Heart right ventricle (tissue), 16 donors: ENCODE results near the gene SPDEF. TPM values are rescaled to one million over a fixed set of nuclear protein-coding genes. Genes with fewer than 3 reads are reported as not detected.

Source experiments
- ATAC-seq, 8 donors: fragments of 200-7000 bp; cut with Tn5 transposase; one replicate each; pipeline ENCODE4 v1.9.1; 2020; ENCODE audit warnings: mild to moderate bottlenecking in 8 of 8, moderate library complexity in 8 of 8, moderate number of reproducible peaks in 1 of 8
- DNase-seq, 2 donors: peaks; one replicate each; pipeline ENCODE4 v3.0.0-alpha.2; 2020
- H3K27ac ChIP-seq, 10 donors: fragments of 200-600 bp; sonication (generic) in 2 of 10; one replicate each; pipeline versions ENCODE4 v1.5.0 to v1.8.0; 2020 to 2022; ENCODE audit warnings: mild to moderate bottlenecking in 3 of 10
- H3K27me3 ChIP-seq, 7 donors: fragments of 200-600 bp; one replicate each; pipeline ENCODE4 v1.8.0; 2021 to 2022; ENCODE audit warnings: mild to moderate bottlenecking in 2 of 7
- H3K36me3 ChIP-seq, 9 donors: fragments of 200-600 bp; sonication (generic) in 1 of 9; one replicate each; pipeline versions ENCODE4 v1.5.0 to v1.8.0; 2020 to 2022; ENCODE audit warnings: mild to moderate bottlenecking in 2 of 9
- H3K4me1 ChIP-seq, 9 donors: fragments of 200-600 bp; sonication (generic) in 1 of 9; one replicate each; pipeline versions ENCODE4 v1.5.0 to v1.8.0; 2020 to 2022; ENCODE audit warnings: mild to moderate bottlenecking in 4 of 9
- H3K4me3 ChIP-seq, 10 donors: fragments of 200-600 bp; sonication (generic) in 2 of 10; one replicate each; pipeline versions ENCODE4 v1.5.0 to v1.8.0; 2020 to 2022; ENCODE audit warnings: mild to moderate bottlenecking in 7 of 10, moderate library complexity in 2 of 10
- H3K9me3 ChIP-seq, 11 donors: fragments of 200-600 bp in 10 of 11; sonication (generic) in 2 of 11; one replicate each; pipeline versions ENCODE4 v1.5.0 to v1.8.0; 2013 to 2022; ENCODE audit warnings: mild to moderate bottlenecking in 2 of 11, control low read depth in 1 of 11, moderate library complexity in 1 of 11
- CTCF ChIP-seq, 9 donors: fragments of 200-600 bp; sonication (generic) in 2 of 9; IDR thresholded peaks; one replicate each; pipeline versions ENCODE4 v1.5.0 to v1.8.0; 2021 to 2022; ENCODE audit warnings: antibody characterized with exemption in 9 of 9, mild to moderate bottlenecking in 5 of 9, moderate library complexity in 1 of 9
- WGBS, 2 donors: extraction: QIAGEN DNeasy Blood & Tissue Kit; methylation state at CpG; one replicate each; pipeline ENCODE4 v1.1.7; 2013; ENCODE audit warnings: inconsistent platforms in 1 of 2; 5-methylcytosine and 5-hydroxymethylcytosine counted together
- intact Hi-C, 10 donors: fragments of 100-400 bp; cut with DNase I; formaldehyde crosslinking; loops; one replicate each; pipeline versions ENCODE4 v1.11.1 to v1.14.2; 2022
- polyA plus RNA-seq, 2 donors: library from polyadenylated mRNA; stranded (reverse); fragments of 200-250 nt; gene quantifications; one replicate each; pipeline ENCODE4 v1.2.3, GENCODE V29; 2013
- total RNA-seq, 10 donors: library from RNA; stranded (reverse); fragmentation: NEBNext Ultra II Directional in 3 of 10; extraction: Animal tissue kit (Norgen Biotek cat#: 25700) in 3 of 10; gene quantifications; one replicate each; pipeline versions ENCODE4 v1.2.1 to v1.2.4, GENCODE V29; 2021 to 2023
- donor health status: Arrhythmogenic right ventricular cardiomyopathy.
- donor health status: ischemic (EF 13 %, LVEDD 7.1; RV severe dilation, severe dysfunction).
- donor health status: healthy with polysubstance abuse.
- donor health status: DM: no; HTN: yes; CAD: no.
- donor health status: DM: no; HTN: no; CAD: no.
- donor health status: ischemic (EF 25% LVEDD 6.9; RV normal size, moderate dysfunction).
- donor health status: ischemic (EF 25% LVEDD 5.7; RV mildly dilated, moderate dysfunction).
- donor health status: healthy.
- donor health status: DM: yes; HTN: yes; CAD: no.
- donor health status: Ischemic cardiomyopathy.
- donor health status: ischemic (EF 35%, LVEDD 5.7; RV mildly dilated, moderate dysfunction).
- donor health status: nonischemic (EF 11% LVEDD 7.7; RV severe dilation, severe dysfunction).
- donor health status: DM: yes; HTN: yes; CAD: no.
- donor health status: PGD.
- donor health status: ischemic (EF 29% LVEDD 5.4; RV normal size, mild dysfunction).
- donor health status: nonischemic (EF 23%, LVEDD 6.1; RV moderate dilation, normal function).

Gene SPDEF
- total and polyA plus RNA-seq, 12 donors: 0.15 to 0.60 (median 0.22) TPM; not detected in 2

- ATAC-seq: no peak
- intact Hi-C loops: loop anchor here in 2 of 10 donors (5.0 kb wide), 1 partner anchor 82 kb away; no protein-coding TSS in a partner anchor
- 83 to 85% methylated on average over 5 of the region's 5 CpGs for WGBS, 2 donors
Measured at GRCh38 chr6:34524971-34525370, 31.2 kb downstream of the SPDEF start.

DNA sequence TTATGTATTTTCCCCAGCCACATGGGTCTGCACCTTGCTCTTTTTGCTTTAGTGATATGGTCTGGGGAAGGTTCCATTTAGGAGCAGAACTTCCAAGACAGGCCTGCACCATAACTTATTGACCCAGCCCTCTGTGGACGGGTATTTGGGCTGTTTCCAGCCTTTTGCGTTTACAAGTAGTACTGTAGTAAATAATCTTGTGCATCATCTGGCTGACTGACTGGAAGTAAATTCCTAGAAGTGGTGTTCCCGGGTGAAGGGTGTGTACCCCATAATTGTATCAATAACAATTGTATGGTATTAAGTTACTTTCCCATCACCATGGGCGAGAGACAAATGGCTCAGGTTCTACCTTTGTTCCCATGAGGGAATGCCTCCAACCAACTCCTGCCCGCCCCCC, 31.6 kb downstream of the SPDEF start:
- no peaks in the 10 kb centered on the region for H3K36me3 ChIP-seq
- no peak for DNase-seq
- TF ChIP-seq CTCF (IDR thresholded peaks at IDR 0.05): no peak
- no peak overlapping the region for H3K4me3 ChIP-seq
- H3K27ac ChIP-seq: no peak overlapping the region
- WGBS, 2 donors: 84% methylated on average over 5 of the region's 5 CpGs
- H3K9me3 ChIP-seq: no peaks in the 10 kb centered on the region
- peaks cover 5 to 14% (median 7%) of the 10 kb centered on the region in 9 donors for H3K4me1 ChIP-seq
- no peaks in the 10 kb centered on the region for H3K27me3 ChIP-seq
- no peak for ATAC-seq
- intact Hi-C loops: no loop called here

More at GRCh38 chr6:34524971-34525370, 31.2 kb downstream of the SPDEF start:
- no peak for DNase-seq
- no peak overlapping the region for H3K4me3 ChIP-seq
- TF ChIP-seq CTCF (IDR thresholded peaks at IDR 0.05): no peak
- peaks cover 5 to 17% (median 7%) of the 10 kb centered on the region in 9 donors for H3K4me1 ChIP-seq
- H3K9me3 ChIP-seq: no peaks in the 10 kb centered on the region
- H3K36me3 ChIP-seq: no peaks in the 10 kb centered on the region
- H3K27ac ChIP-seq: no peak overlapping the region
- no peaks in the 10 kb centered on the region for H3K27me3 ChIP-seq

DNA sequence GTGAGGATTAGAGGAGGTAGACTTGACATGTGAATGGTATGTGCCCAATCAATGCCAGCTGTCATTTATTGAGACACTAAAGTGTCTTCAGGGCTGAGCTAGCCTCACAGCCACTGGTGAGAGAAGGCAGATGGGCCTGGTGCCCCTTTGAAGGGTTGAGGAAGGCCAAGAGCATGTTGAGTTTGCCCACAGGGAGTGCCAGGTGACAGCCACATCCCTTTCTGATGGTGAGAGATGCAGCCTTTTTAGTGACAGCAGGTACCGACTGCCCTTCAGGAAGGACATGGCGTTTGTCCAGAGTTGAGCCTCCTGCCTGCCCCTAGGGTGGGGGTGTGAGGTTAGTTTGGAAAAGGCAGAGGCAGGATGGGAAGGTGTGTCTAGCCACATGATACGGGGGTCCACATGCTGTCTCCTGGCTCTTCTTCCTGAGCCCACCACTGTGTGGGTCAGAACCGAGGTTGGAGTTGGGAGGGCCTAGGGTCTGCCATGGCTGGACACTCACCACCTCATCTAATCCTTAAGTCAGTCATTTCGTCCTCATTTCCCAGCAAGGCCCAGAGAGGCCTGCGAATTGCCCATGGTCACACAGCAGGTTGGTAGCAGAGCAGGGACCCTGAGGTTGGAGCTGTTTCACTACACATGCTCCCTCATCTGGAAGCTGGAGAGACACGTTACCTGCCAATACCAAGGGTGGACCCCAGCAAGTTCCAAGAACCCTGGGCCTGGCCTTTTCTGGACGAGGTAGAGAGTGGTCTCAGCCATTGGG, 32.5 kb downstream of the SPDEF start:
- TF ChIP-seq CTCF (IDR thresholded peaks at IDR 0.05): no peak
- H3K27ac ChIP-seq: no peak overlapping the region
- no peak for DNase-seq
- H3K4me1 ChIP-seq: peaks cover 5 to 14% (median 7%) of the 10 kb centered on the region in 9 donors
- no peaks in the 10 kb centered on the region for H3K27me3 ChIP-seq
- intact Hi-C loops: no loop called here
- H3K4me3 ChIP-seq: no peak overlapping the region
- H3K36me3 ChIP-seq: no peaks in the 10 kb centered on the region
- 81 to 87% methylated on average over 8 of the region's 8 CpGs for WGBS, 2 donors
- no peak for ATAC-seq
- no peaks in the 10 kb centered on the region for H3K9me3 ChIP-seq

DNA sequence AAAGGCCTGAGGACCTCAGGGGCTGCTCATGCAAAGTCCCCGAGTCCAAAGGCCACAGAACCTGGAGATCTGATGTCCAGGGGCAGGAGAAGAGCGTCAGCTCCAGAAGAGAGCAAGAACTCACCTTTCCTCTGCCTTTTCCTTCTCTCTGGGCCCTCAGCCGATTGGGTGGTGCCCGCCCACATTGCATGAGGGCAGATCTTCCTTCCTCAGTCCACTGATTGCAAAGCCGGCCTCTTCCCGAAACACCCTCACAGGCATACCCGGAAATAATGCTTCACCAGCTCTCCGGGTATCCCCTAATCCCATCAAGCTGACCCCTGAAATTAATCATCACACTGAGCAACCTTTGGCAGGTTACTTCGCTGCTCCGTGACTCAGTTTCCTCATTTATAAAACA, 33.4 kb downstream of the SPDEF start:
- intact Hi-C loops: no loop called here
- DNase-seq: no peak
- 81 to 84% methylated on average over 10 of the region's 10 CpGs for WGBS, 2 donors
- Histone ChIP-seq H3K4me1 (peaks cover 5 to 14% (median 7%) of the 10 kb centered on the region in 9 donors), H3K4me3 (no peak overlapping the region), H3K27me3 (no peaks in the 10 kb centered on the region), H3K36me3 (no peaks in the 10 kb centered on the region), H3K9me3 (no peaks in the 10 kb centered on the region), H3K27ac (no peak overlapping the region)
- no peak for ATAC-seq
- TF ChIP-seq CTCF (IDR thresholded peaks at IDR 0.05): no peak
